HFFc6 (cell line): ENCODE results near the gene MED13L. TPM values are rescaled to one million over a fixed set of nuclear protein-coding genes. Genes with fewer than 3 reads are reported as not detected.

ENCODE experiments used
- DNase-seq: peaks from one replicate; pipeline ENCODE4 v3.0.0-alpha.2; 2018
- H3K27ac Mint-ChIP-seq: 2 replicates; pipeline ENCODE4 v1.8.0; 2020; ENCODE audit warnings: mild to moderate bottlenecking, mixed read lengths
- H3K27me3 Mint-ChIP-seq: 2 replicates; pipeline ENCODE4 v1.8.0; 2021; ENCODE audit warnings: mild to moderate bottlenecking, moderate library complexity, mixed read lengths; ENCODE audit not compliant: insufficient read depth
- H3K36me3 Mint-ChIP-seq: 2 replicates; pipeline ENCODE4 v1.8.0; 2021; ENCODE audit warnings: low read depth, mixed read lengths
- H3K4me1 Mint-ChIP-seq: 2 replicates; pipeline ENCODE4 v1.8.0; 2020; ENCODE audit warnings: low read depth, mixed read lengths
- H3K4me3 Mint-ChIP-seq: 2 replicates; pipeline ENCODE4 v1.8.0; 2020; ENCODE audit warnings: mild to moderate bottlenecking, moderate library complexity, mixed read lengths
- H3K9me3 Mint-ChIP-seq: 2 replicates; pipeline ENCODE4 v1.8.0; 2020; ENCODE audit warnings: mild to moderate bottlenecking, mixed read lengths
- total RNA-seq, 6 experiments: library from RNA; stranded (reverse); fragmentation: NEBNext Ultra II Directional; extraction: Animal tissue kit (Norgen Biotek cat#: 25700); gene quantifications; 2 replicates in 1 of 6; 3 replicates in 5 of 6; pipeline ENCODE4 v1.2.3, GENCODE V29; 2021
- TF ChIP-seq, protein P1 (sequence below): fragments of 200-600 bp; sonication (generic); IDR thresholded peaks from 2 replicates; pipeline ENCODE4 v1.5.0; 2021; ENCODE audit warnings: antibody characterized with exemption, mild to moderate bottlenecking

Gene MED13L
- total RNA-seq, 6 experiments from 2014 or later = 74.5 to 84.2 (median 77.7) TPM

DNA sequence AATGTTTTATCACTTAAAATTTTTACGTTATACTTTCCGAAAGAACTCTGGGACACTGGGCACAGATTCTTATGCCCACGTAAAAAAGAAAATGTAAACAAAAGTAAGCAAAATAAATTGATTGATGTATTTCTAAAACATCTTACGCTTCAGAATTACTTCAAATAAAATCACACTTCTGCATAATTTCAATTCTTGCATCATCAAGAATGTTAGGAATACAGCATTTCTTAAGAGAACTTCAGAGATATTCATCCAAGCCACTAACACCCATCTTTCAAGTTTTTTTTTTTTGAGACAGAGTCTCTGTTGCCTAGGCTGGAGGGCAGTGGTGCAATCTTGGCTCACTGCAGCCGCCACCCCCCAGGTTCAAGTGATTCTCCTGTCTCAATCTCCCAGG is 180.6 kb downstream of the MED13L start:
- Mint-ChIP-seq H3K36me3 (peaks cover 17% of the 10 kb centered on the region), H3K27ac (no peak overlapping the region), H3K4me1 (peaks cover 35% of the 10 kb centered on the region), H3K4me3 (no peak overlapping the region), H3K27me3 (no peaks in the 10 kb centered on the region; the same call in 1 of the 2 replicates), H3K9me3 (no peaks in the 10 kb centered on the region)
- TF ChIP-seq, protein P1, sequence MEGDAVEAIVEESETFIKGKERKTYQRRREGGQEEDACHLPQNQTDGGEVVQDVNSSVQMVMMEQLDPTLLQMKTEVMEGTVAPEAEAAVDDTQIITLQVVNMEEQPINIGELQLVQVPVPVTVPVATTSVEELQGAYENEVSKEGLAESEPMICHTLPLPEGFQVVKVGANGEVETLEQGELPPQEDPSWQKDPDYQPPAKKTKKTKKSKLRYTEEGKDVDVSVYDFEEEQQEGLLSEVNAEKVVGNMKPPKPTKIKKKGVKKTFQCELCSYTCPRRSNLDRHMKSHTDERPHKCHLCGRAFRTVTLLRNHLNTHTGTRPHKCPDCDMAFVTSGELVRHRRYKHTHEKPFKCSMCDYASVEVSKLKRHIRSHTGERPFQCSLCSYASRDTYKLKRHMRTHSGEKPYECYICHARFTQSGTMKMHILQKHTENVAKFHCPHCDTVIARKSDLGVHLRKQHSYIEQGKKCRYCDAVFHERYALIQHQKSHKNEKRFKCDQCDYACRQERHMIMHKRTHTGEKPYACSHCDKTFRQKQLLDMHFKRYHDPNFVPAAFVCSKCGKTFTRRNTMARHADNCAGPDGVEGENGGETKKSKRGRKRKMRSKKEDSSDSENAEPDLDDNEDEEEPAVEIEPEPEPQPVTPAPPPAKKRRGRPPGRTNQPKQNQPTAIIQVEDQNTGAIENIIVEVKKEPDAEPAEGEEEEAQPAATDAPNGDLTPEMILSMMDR = no peak
- DNase-seq = no peak

DNA sequence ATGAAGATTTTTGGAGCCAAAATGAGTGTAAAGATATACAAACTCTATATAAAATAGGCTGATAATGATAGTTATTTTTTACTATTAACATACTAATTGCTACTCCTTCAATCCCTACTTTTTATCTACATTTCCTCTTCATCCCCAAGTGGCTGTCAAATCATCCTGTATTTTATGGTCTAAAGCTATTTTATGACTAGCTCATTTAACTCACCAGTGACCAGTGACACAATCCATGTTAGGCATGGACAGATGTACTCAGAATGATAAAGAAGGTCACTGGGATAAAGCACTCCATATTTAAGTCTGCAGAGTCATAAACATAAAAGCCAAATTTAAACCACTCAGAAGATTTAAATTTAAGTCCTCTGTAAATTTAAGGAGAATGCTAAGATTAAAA is 183.0 kb downstream of the MED13L start:
- Mint-ChIP-seq H3K4me1 (peaks cover 42% of the 10 kb centered on the region), H3K9me3 (no peaks in the 10 kb centered on the region), H3K27me3 (no peaks in the 10 kb centered on the region), H3K4me3 (no peak overlapping the region), H3K27ac (no peak overlapping the region), H3K36me3 (peaks cover 25% of the 10 kb centered on the region)
- TF ChIP-seq, protein P1 = no peak
- DNase-seq = no peak

DNA sequence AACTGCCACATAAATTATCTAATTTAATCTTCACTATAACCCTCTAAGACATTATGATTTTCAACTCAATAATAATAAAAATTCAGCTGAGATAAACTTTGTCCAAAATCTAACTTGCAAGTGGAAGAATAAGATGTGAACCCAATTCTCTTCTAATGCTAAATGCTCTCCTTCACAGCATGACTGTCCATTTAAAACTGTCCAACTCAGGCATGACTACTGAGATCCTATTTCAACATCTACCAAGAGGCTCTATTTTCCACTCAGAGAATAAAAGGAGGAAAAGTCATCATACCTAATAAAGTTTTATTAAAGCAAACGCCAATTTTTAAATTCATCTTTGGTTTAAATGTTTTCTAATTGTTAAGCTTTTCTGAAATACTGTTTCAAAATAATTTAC is 183.6 kb downstream of the MED13L start:
- no peak for DNase-seq
- TF ChIP-seq, protein P1 = no peak
- peak overlapping the region; percentile 11; the same call in 1 of the 2 replicates for H3K27ac Mint-ChIP-seq
- no peaks in the 10 kb centered on the region for H3K27me3 Mint-ChIP-seq
- H3K4me3 Mint-ChIP-seq = no peak overlapping the region
- peaks cover 25% of the 10 kb centered on the region for H3K36me3 Mint-ChIP-seq
- H3K4me1 Mint-ChIP-seq = peaks cover 45% of the 10 kb centered on the region
- no peaks in the 10 kb centered on the region for H3K9me3 Mint-ChIP-seq

DNA sequence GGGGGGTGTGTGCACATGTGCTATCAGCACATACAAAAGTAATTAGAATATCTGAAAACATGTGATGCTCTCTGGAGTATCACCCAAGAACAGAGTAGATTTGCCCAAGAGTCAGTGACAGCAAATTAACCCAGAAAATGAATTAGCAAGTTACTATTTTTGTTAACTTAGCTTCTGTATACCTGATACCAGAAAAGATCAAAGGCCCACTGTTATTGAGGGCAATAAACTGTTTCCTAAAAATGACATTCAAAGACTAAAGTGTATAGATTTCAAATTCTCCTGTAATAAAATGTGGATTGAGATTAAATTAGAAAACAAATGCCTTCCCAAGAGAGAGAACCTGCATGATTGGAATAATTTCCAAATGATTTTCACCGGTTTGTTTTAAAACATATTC is 184.7 kb downstream of the MED13L start:
- no peaks in the 10 kb centered on the region; the same call in 1 of the 2 replicates for H3K27me3 Mint-ChIP-seq
- DNase-seq = no peak
- H3K36me3 Mint-ChIP-seq = peaks cover 35% of the 10 kb centered on the region
- TF ChIP-seq, protein P1 = no peak
- H3K4me3 Mint-ChIP-seq = no peak overlapping the region
- peaks cover 56% of the 10 kb centered on the region for H3K4me1 Mint-ChIP-seq
- no peaks in the 10 kb centered on the region for H3K9me3 Mint-ChIP-seq
- H3K27ac Mint-ChIP-seq = no peak overlapping the region

DNA sequence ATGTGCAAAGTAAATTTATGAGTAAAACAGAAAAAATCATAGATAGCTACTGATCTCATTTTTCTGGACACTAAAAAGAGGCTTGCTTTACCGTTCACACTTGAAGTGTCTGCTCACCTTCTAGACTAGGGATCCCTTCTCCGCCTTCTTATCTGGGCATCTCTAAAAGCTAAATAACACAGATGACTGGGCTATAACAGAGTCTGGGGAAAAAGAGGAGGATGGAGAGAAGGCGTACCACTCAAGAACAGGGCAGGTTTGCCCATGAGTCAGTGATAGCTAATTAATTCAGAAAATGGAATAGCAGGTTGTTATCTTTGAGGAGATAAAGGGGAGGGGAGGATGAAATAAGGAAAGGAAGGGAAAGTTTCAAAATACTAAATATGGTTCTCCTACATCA is 185.3 kb downstream of the MED13L start:
- Mint-ChIP-seq H3K9me3 (no peaks in the 10 kb centered on the region), H3K4me3 (no peak overlapping the region), H3K36me3 (peaks cover 35% of the 10 kb centered on the region), H3K27me3 (no peaks in the 10 kb centered on the region; the same call in 1 of the 2 replicates), H3K27ac (no peak overlapping the region), H3K4me1 (peaks cover 62% of the 10 kb centered on the region)
- TF ChIP-seq, protein P1 = no peak
- no peak for DNase-seq

DNA sequence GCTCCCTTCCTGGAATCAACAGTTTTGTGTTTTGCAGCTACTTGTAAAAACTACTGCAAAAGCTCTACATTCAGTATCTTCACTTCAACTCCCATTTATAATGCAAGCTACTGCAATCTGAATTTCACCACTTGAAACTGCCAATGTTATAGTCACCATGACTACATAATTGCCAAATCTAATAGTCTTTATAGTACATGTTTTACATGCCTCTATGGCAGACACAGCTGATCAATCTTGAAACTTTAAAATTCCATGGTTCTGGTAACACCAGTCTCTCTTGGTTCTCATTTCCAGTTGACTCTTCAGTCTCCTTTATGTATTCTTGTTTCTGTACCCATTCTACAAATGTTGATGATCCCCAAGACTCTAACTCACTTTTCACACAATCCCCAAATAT is 185.9 kb downstream of the MED13L start:
- TF ChIP-seq, protein P1 = no peak
- Mint-ChIP-seq H3K36me3 (peaks cover 35% of the 10 kb centered on the region), H3K27ac (peak overlapping the region; percentile 50), H3K27me3 (no peaks in the 10 kb centered on the region; the same call in 1 of the 2 replicates), H3K4me3 (no peak overlapping the region), H3K9me3 (no peaks in the 10 kb centered on the region), H3K4me1 (peaks cover 63% of the 10 kb centered on the region)
- DNase-seq = no peak
